ENCODE results near the gene SEMA6B.
A peak's percentile ranks its signal among the peaks of the same experiment; 100 is the strongest.

The SEMA6B gene

DNA sequence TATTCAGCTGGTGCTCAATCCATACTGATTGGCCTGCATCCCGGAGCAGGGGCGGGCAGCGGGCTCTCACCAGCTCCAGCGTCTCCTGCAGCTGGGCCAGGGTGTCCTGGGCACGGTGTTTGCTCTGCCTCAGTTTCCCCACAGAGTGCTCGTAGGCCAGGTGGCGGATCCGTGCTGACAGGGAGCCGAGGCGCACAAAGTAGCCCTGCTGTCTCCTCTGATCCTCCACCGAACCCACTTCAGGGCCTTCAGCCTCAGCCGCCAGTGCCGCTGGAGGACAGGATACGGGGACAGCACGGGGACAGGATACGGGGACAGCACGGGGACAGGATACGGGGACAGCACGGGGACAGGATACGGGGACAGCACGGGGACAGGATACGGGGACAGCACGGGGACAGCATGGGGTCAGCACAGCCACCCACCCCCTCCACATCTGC, 33.9 kb downstream of the SEMA6B start:
- DNase-seq (ENCODE audit: low read depth in 2 of 2): no peak

DNA sequence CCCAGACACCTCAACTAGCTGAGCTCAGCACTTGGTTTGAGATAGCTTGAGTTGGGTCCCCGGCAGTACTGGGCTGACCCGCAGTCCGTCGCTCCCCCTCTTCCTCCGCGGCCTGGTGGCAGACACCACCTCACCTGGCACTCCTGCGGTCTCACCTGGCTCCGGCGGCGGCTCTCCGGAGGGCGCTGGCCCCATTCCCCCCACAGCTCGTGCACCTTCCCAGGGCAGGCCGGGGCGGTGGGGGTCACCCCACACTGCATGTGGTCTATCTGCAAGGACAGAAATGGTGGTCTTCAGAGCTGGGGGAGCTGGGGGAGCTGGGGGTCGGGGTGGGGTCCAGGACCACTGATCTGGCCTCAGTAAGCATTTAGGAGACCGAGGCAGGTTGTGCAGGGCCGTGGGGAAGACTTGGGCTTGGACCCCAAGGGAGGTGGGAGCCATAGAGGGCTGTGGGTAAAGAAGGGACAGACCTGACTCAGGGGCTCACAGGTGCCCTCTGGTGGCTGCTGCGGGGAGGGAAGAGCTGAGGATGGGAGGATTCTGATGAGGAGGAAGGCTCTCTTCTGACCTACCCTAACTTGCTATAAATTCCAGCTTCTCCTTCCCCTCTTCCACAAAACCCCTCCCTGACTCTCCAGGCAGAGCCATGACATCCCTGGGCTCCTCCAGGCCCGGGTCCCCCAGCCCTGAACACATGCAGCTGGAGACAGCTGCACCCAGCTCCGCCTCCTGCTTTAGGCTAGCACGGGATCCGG, 34.5 kb downstream of the SEMA6B start:
- DNase-seq (ENCODE audit: low read depth in 2 of 2): peak; percentile 58 to 74

DNA sequence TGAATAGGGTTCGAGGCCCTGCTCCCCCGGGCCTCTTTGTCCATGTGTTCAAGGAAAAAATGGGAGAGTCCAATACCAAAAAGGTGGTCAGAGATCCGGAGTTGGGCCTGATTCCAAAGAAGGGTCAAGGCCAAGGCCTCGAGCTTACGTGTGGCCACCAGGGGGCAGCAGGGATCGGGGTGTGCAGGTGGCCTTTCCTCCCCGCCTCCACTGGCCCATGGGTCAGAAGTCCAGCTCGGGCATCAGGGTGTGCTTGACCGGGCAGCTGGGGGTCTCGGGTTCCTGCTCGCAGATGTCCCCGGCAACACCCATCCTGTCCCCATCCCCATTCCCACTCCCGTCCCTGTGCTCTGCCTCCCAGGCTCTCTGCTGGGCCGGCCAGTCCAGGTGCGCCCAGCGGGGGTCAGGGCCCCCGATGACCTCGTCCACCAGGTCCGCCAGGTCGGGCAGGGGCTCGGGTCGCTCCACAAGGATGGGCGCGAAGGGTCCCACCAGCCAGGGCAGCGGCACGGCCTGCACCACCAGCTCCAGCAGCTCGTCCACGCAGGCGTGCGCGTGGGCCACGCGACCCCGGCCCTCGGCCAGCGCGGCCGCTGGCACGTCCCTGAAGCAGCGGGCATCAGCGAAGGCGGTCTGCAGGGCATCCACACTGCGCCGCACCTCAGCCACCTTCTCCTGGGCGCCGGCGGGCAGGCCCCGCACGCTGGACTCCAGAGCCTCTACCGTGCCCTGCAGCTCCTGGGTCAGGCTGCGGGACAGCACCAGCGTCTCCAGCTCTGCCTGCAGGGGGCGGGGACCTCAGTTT, 36.0 kb downstream of the SEMA6B start:
- peak in 1 of 2 donors; percentile 16 for DNase-seq (ENCODE audit: low read depth in 2 of 2)

DNA sequence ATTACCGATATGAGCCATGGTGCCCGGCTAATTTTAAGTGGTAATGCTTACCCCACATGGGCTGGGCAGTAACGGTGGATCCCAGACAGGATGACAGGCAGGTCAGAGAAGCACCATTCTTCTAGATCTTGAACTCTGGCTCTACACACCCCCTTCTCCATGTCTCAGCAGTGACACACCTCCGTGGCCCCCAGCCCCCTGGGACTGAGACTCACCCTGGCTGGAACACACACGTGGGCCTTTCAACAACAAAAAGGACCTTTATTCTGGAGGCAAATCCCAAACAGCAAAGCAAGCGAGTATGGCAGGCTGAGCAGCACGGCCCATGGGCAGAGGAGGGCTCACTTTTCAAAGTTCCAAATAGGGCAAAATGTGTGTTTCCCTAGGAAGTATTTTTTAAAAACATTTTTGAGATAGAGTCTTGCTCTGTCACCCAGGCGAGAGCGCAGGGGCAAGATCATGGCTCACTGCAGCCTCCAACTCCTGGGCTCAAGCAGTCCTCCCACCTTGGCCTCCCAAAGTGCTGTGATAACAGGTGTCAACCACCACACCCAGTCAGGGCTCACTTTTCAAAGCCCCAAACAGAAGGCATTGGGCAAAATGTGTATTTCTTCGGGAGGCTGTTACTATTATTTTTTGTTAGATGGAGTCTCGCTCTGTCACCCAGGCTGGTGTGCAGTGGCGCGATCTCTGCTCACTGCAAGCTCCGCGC, 37.0 kb downstream of the SEMA6B start:
- no peak for DNase-seq (ENCODE audit: low read depth in 2 of 2)

DNA sequence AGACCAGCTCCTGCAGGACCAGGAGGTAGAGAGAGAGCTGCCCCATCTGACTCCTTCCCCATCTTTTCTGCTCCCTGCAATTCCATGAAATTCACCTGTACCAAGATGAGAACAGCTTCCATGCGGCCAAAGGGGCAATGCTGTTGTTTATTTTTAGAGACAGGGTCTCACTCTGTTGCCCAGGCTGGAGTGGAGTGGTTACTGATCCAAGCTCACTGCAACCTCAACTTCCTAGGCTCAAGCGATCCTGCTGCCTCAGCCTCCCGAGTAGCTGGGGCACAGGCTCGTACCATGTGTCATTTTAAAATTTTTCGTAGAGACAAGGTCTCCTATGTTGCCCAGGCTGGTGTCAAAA, 37.6 kb downstream of the SEMA6B start:
- DNase-seq (ENCODE audit: low read depth in 2 of 2): no peak

DNA sequence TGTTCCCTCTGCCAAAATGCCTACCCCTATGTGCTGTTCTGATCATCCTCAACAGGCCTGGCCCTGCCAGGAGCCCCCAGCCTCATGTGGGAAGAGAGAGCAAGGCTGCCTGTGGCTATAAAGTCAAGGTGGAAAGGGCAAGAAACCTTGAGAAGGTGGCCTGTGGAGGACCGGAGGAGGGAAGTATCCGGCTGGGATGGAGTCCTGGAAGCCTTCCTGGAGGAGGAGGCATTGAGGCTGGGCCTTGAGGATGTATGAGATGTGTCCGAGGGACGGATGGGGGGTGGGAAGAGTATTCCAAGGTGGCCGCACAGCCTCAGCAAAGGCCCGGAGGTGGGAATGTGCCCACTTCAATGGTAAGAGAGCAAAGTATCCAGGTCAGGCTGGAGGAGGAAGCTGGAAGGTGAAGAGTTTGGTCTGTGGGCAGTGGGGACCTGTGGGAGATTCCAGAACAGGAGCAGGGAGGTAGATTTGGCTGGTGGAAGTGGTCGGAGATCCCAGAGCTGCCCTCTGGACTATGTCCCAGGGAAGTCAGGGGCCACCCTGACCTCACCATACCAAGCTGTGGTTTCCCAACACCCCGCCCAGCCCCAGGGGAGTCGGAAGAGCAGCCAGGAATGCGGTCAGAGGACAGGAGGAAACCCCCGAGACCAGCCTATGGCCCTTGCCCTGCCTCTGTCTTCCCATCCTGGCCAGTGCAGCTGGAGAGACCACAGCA, 38.2 kb downstream of the SEMA6B start:
- DNase-seq (ENCODE audit: low read depth in 2 of 2): no peak

DNA sequence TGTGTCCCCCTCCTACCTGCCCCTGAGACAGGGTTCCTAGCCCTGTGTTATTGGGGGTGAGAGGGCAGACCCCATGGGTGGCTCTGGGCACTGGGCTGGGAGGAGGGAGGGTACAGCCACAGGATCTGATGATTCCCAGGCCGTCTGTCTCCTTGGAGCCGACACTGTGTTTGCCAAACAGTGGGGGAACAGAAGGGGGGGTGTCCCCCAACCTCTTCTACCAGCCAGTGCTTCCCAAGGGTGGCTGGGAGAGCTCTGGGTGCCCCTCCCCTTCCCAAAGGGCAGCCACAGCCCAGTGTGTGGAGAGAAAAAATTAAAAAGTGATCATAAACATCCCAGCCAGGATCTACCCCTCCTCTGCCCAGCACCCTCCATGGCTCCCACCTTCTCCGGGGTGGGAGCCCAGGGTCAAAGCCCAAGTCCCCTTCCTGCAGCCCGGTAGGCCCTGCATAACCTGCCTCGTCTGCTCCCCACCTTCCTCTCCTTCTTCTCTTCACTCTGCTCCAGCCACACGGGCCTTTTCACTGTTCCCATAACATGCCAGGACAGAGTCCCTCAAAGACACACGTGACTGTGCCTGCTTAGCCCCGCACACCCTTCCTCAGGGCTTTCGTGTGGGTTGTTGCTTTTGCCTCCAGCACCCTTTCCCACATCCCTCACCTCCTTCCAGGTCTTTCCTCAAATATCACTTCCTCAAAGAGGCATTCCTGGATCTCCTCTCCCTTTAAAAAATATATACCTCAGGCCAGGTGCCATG, 39.8 kb downstream of the SEMA6B start:
- no peak for DNase-seq (ENCODE audit: low read depth in 2 of 2)

DNA sequence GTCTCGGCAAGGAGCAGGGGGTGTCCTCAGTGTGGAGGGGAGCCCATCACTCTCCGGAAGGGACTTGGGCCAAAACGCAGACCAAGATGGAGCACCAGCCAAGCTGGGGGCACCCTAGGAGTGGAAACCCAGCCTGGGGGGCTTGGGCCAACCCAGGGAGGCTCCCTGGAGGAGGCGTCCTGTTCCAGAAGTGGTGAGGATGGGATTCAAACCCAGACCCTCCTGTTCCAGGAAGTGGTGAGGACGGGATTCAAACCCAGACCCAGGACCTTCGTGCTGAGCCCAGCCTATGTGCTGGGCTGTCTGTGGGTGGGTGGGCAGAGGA, 40.4 kb downstream of the SEMA6B start:
- DNase-seq (ENCODE audit: low read depth in 2 of 2): no peak

DNA sequence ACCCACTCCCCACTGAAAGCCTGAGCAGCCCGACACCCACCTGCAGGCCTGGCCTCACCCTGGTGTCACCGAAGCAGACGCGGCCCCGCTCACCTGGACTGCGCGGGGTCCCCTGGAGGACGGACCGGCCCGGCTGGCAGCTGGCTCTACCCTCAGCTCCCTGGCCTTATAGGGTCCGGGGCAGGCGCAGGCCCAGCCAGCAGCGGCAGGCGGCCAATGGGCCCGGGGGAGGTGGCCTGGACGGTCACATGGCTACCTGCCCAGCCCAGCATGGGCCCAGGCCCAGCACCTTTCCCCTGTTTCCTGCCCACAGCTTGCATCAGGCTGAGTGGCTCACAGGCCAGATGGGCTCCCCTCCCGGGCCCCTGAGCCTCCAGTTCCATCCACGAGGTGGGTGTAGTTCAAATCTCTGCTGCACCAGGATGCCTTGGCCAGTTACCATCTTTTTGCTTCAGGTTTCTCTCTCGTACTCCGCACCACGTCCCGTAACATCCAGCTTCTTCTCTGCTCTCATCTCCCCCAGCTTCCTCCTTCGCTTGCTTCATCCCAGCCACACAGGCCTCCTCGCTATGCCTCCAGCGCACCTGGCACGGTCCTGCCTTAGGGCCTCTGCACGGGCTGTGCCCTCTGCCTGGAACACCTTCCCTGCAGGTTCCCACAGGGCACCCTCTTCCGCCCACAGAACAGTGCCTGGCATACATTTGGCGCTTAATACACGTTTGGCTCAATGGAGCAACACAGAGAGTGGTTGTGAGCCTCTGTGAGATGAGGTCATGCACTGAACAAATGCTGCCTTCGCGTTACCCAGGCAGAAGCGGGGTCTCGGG, 40.9 kb downstream of the SEMA6B start, which contains the start of gene PLIN4:
PLIN4 (minus strand) TSS at position 142 of the 827 bp plus-strand sequence. CDS start 214 bp downstream, outside the sequence.
- no peak for DNase-seq (ENCODE audit: low read depth in 2 of 2)

DNA sequence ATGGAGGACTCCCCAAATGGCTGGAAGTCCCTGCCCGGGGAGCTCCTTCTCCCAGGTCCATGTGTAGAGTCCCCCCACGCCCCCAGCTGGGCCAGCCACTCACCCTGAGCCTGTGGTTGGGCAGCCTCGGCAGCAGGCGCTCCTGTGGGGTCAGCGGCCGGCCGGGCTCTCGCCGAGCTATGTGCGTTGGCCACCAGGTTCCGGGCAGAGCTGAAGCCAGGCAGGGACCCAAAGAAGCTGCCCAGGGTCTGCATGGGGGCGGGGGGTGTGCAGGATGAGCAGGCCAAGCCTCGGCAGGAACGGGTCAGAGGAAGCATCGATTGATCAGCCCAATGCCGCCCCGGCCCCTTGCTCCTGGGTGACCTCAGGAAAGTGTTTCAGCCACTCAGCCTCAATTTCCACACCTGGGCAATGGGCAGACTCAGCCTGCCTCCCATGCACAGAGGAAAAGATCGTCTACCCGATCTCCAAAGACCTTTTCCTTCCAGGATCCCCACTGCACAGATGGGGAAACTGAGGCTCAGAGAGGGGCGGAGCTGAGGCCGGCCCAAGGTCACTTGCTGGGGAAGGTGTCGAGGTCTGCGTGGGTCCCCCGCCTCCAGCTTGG, 41.9 kb downstream of the SEMA6B start:
- no peak for DNase-seq (ENCODE audit: low read depth in 2 of 2)

DNA sequence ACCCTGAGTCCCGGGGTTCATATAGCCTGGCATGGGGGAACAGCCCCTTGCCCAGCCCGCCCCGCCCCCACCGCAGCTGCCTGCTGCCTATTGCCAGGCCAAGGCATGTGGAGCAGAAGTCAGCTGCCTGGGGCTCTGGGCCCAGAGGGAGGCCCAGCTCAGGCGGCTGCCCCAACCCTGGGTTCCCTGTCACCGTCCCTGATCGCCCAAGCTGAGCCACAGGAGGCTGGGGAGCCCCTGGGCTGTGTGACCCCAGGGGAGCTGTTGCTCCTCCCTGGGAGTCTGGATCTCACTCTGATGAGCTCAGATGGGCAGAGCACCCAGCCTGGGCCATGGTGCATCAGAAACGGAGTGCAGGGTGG, 42.6 kb downstream of the SEMA6B start:
- DNase-seq (ENCODE audit: low read depth in 2 of 2): no peak

DNA sequence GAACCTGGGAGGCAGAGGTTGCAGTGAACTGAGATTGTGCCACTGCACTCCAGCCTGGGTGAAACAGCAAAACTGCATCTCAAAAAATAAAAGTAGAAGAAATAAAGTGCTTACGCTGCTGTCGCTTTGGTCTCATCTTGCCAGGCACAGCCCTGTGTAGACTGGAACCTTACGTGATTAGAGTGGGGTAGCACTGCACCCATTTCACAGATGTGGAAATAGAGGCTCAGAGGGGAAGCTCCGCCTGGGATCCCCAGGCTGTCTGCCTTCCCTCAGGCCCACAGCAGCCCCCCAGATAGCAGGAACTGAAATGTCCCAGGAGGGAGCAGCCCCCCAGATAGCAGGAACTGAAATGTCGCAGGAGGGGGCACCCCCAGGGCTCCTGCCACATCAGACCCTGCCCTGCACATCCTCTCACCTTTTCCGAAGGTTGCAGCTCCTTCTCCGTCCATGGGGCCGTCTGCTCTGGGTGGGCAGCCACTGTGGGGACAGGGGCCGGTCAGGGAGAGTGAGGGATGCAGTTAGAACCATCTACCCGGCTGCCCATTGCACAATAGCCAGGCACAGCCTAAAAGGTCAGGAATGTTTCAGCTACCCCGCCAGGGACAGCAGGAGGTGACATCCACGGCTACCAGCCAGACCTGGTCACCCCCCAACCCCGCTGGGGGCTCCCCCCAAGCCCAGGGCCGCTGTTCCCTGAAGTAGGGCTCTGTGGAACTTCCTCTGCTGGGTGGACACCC, 43.1 kb downstream of the SEMA6B start:
- DNase-seq (ENCODE audit: low read depth in 2 of 2): no peak

DNA sequence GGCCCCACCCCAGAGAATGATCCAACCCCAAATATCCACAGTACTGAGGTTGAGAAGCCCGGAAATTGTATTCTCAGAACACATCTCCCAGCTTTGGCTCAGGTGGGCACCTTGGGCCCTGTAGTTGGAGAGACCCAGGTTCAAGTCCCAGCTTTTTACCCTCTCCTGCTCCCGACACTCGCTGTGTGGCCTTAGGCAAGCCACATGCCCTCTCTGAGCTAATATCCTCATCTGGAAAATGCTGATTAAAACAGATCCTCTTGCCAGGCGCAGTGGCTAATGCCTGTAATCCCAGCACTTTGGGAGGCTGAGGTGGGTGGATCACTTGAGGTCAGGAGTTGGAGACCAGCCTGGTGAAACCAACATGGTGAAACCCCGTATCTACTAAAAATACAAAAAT, 43.8 kb downstream of the SEMA6B start:
- DNase-seq (ENCODE audit: low read depth in 2 of 2): no peak

DNA sequence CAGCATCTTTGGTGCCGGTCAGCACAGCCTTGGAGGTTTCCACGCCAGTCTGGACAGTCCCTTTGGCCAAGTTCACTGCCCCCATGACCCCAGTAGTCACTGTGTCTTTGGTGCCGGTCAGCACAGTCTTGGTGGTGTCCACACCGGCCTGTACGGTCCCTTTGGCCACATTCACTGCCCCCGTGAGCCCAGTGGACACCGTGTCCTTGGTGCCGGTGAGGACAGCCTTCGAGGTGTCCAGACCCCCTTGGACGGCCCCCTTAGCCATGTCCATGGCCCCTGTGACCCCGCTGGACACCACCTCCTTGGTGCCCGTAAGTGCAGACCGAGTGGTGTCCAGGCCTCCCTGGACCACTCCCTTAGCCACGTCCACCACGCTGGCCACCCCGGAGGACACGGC, 46.2 kb downstream of the SEMA6B start:
- no peak for DNase-seq (ENCODE audit: low read depth in 2 of 2)

DNA sequence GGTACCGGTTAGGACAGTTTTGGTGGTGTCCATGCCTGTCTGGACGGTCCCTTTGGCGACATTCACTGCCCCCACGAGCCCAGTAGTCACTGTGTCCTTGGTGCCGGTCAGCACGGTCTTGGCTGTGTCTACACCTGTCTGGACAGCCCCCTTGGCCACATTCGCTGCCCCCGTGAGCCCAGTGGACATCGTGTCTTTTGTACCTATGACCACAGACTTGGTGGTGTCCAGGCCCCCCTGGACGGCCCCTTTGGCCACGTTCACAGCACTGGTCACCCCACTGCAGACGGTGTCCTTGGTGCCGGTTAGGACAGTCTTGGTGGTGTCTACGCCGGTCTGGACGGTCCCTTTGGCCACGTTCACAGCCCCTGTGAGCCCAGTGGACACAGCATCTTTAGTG, 47.4 kb downstream of the SEMA6B start:
- no peak for DNase-seq (ENCODE audit: low read depth in 2 of 2)

DNA sequence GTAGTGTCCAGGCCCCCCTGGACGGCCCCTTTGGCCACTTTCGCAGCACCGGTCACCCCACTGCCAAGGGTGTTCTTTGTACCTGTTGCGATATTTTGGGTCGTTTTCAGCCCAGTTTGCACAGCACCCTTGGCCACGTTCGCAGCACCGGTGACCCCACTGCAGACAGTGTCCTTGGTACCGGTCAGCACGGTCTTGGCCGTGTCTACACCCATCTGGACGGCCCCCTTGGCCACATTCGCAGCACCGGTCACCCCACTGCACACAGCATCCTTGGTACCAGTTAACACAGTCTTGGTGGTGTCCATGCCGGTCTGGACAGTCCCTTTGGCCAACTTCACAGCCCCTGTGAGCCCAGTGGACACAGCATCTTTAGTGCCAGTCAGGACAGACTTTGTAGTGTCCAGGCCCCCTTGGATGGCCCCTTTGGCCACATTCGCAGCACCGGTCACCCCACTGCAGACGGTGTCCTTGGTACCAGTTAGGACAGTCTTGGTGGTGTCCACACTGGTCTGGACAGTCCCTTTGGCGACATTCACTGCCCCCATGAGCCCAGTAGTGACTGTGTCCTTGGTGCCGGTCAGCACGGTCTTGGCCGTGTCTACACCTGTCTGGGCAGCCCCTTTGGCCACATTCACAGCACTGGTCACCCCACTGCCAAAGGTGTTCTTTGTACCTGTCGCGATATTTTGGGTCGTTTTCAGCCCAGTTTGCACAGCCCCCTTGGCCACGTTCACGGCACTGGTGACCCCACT, 48.0 kb downstream of the SEMA6B start:
- DNase-seq (ENCODE audit: low read depth in 2 of 2): no peak

DNA sequence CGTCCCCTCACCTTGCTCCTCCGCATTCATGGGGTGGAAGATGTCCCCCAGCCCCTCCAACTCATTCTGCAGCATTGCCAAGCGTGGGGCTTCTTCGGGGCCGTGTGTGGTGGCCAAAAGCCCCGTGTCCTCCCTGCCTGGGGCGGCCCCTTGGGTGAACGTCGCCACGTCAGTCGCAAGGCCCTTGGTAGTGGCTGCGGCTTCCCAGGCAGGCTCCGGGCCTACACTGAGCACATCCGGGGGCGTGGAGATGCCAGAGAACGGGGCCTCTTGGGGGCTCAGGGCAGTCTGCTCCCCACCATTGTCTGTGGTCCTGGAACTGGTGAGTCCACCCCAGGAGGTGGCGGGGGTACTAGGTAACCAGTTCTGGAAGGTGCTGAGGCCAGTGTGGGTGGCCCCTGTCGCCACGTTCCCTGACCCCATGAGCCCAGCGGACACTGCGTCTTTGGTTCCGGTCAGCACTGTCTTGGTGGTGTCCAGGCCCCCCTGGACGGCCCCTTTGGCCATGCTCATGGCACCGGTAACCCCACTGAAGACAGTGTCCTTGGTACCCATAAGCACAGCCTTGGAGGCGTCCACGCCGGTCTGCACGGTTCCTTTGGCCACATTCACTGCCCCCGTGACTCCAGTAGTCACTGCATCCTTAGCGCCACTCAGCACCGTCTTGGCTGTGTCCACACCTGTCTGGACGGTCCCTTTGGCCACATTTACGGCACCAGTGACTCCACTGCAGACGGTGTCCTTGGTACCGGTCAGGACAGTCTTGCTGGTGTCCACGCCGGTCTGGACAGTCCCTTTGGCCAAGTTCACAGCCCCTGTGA, 48.8 kb downstream of the SEMA6B start:
- DNase-seq (ENCODE audit: low read depth in 2 of 2): no peak

DNA sequence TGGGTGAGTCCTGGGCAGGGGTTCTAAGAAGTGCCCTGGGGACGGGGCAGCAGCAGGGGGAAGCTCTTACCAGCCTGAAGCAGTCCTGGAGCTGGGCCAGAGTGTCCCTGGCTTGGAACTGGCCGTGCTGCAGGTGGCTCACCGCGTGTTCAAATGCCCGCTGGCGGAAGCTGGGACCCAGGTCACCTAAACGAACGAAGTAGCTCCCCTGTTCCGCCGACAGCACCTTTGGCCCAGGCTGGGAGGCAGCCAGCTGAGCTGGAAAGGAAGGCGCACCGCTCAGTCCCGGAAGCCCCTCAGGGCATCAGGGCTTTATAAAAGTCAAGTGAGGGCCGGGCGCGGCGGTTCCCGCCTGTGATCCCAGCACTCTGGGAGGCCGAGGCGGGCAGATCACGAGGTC, 50.8 kb downstream of the SEMA6B start:
- DNase-seq (ENCODE audit: low read depth in 2 of 2): no peak

Data from stimulated activated CD4-positive, alpha-beta T cell treated with anti-CD3 and anti-CD28 coated beads, Interleukin-4, amount 100 ng/mL, for 48 hours (primary cell).